PC-3 (cell line): Measurements from ENCODE around the gene KPNA5. TPM values are rescaled to one million over a fixed set of nuclear protein-coding genes. Genes with fewer than 3 reads are reported as not detected.
"Not testable (repeated sequence)": the region's sequence is repeated elsewhere in the genome, so short reads cannot be mapped to it uniquely, and the experiment has no call there.

Source experiments
- ATAC-seq: fragments of 200-7000 bp; cut with Tn5 transposase; 2 replicates; pipeline ENCODE4 v1.9.1; 2020; ENCODE audit warnings: mild to moderate bottlenecking, moderate library complexity
- BruUV-seq: library from RNA; stranded (reverse); fragments of 400-500 nt; replicated peaks from 2 replicates; lab custom pipeline; 2021; lab: Mats Ljungman, UMichigan
- CTCF ChIA-PET: fragments of 300-600 bp; sonication (Branson Sonifier 250); formaldehyde crosslinking; loops from one replicate; lab custom pipeline; 2022; ENCODE audit warnings: antibody characterized with exemption; lab: Charles Lee
- POLR2A ChIA-PET: fragments of 300-600 bp; sonication (Branson Sonifier 250); formaldehyde crosslinking; loops from one replicate; lab custom pipeline; 2022; ENCODE audit warnings: antibody characterized with exemption; ENCODE audit not compliant: unreplicated experiment; lab: Charles Lee
- DNase-seq: peaks from one replicate; pipeline ENCODE4 v3.0.0-alpha.2; 2015
- H2AFZ ChIP-seq: fragments of 300-600 bp; sonication (generic); 2 replicates; pipeline ENCODE4 v1.6.0; 2016; ENCODE audit warnings: antibody characterized with exemption, low read length
- H3F3A ChIP-seq: fragments of 300-600 bp; sonication (generic); one replicate; pipeline ENCODE4 v1.6.0; 2017; ENCODE audit warnings: antibody characterized with exemption, low read length, control low read depth, mild to moderate bottlenecking; ENCODE audit not compliant: unreplicated experiment
- H3K27ac ChIP-seq: fragments of 300-600 bp; sonication (generic); 2 replicates; pipeline ENCODE4 v1.5.1; 2016; ENCODE audit warnings: mild to moderate bottlenecking, low read length
- H3K27me3 ChIP-seq: fragments of 300-600 bp; sonication (generic); 2 replicates; pipeline ENCODE4 v1.6.1; 2016; ENCODE audit warnings: low read length, mixed read lengths
- H3K36me3 ChIP-seq: fragments of 300-600 bp; sonication (generic); 2 replicates; pipeline ENCODE4 v1.6.1; 2016; ENCODE audit warnings: low read depth, mixed run types, low read length, mixed read lengths
- H3K4me1 ChIP-seq: fragments of 300-600 bp; sonication (generic); 2 replicates; pipeline ENCODE4 v1.5.1; 2016; ENCODE audit warnings: low read length; ENCODE audit not compliant: insufficient read depth
- H3K4me2 ChIP-seq: fragments of 300-600 bp; sonication (generic); 2 replicates; pipeline ENCODE4 v1.6.0; 2016; ENCODE audit warnings: low read length
- H3K4me3 ChIP-seq: fragments of 300-600 bp; sonication (generic); 2 replicates; pipeline ENCODE4 v1.5.1; 2016; ENCODE audit warnings: mild to moderate bottlenecking, low read length, mixed read lengths
- H3K79me2 ChIP-seq: fragments of 300-600 bp; sonication (generic); 2 replicates; pipeline ENCODE4 v1.6.1; 2017; ENCODE audit warnings: low read length, mixed read lengths
- H3K9ac ChIP-seq: fragments of 300-600 bp; sonication (generic); 2 replicates; pipeline ENCODE4 v1.6.0; 2016; ENCODE audit warnings: mild to moderate bottlenecking, low read length
- H3K9me2 ChIP-seq: fragments of 300-600 bp; sonication (generic); replicated peaks from 2 replicates; pipeline ENCODE4 v1.6.1; 2016; ENCODE audit warnings: mixed run types, low read length, mixed read lengths
- H3K9me3 ChIP-seq: fragments of 300-600 bp; sonication (generic); 2 replicates; pipeline ENCODE4 v1.6.1; 2016; ENCODE audit warnings: low read length, mixed read lengths
- H4K20me1 ChIP-seq: fragments of 300-600 bp; sonication (generic); 2 replicates; pipeline ENCODE4 v1.6.1; 2016; ENCODE audit warnings: low read length, mixed read lengths
- EZH2 ChIP-seq: fragments of 300-600 bp; sonication (generic); IDR thresholded peaks from one replicate; pipeline ENCODE4 v1.6.1; 2017; ENCODE audit warnings: antibody characterized with exemption, mild to moderate bottlenecking, low read length; ENCODE audit not compliant: unreplicated experiment
- EZH2phosphoT487 ChIP-seq: fragments of 300-600 bp; sonication (generic); IDR thresholded peaks from 2 replicates; pipeline ENCODE4 v1.6.1; 2018; ENCODE audit warnings: mild to moderate bottlenecking, antibody characterized with exemption, low read length, borderline replicate concordance
- intact Hi-C: fragments of 100-400 bp; cut with micrococcal nuclease; formaldehyde crosslinking; loops from 2 replicates; pipeline ENCODE4 v1.9.0; 2023
- total RNA-seq: library from RNA; depleted of rRNA; stranded (reverse); fragments of >200 nt; gene quantifications from 2 replicates; pipeline ENCODE4 v1.2.3, GENCODE V29; 2014
- TF ChIP-seq, protein P1 (sequence below): fragments of 300-600 bp; sonication (generic); conservative IDR thresholded peaks from 2 replicates; pipeline ENCODE4 v1.5.1; 2017; ENCODE audit warnings: antibody characterized with exemption, low read depth, mild to moderate bottlenecking, low read length

The KPNA5 gene
- total RNA-seq, 1 experiment from 2014 or later: 4.9 TPM

- no peaks in the 10 kb centered on the region for H3K9me2 ChIP-seq
- no peaks in the 10 kb centered on the region for H3K27me3 ChIP-seq
- no peaks in the 10 kb centered on the region for H4K20me1 ChIP-seq
- no peaks in the 10 kb centered on the region for H3K4me1 ChIP-seq
- DNase-seq (no peak), ATAC-seq (no peak)
- H3K9me3 ChIP-seq: no peaks in the 10 kb centered on the region
- CTCF ChIA-PET: no interaction called here
- H3K79me2 ChIP-seq: no peaks in the 10 kb centered on the region
- intact Hi-C loops: no loop called here
- no peak overlapping the region for H3K4me3 ChIP-seq
- no peak overlapping the region for H3K9ac ChIP-seq
- no peak overlapping the region for H3K27ac ChIP-seq
- POLR2A ChIA-PET: no interaction called here
- H2AFZ ChIP-seq: no peak overlapping the region
- TF ChIP-seq, protein P1, sequence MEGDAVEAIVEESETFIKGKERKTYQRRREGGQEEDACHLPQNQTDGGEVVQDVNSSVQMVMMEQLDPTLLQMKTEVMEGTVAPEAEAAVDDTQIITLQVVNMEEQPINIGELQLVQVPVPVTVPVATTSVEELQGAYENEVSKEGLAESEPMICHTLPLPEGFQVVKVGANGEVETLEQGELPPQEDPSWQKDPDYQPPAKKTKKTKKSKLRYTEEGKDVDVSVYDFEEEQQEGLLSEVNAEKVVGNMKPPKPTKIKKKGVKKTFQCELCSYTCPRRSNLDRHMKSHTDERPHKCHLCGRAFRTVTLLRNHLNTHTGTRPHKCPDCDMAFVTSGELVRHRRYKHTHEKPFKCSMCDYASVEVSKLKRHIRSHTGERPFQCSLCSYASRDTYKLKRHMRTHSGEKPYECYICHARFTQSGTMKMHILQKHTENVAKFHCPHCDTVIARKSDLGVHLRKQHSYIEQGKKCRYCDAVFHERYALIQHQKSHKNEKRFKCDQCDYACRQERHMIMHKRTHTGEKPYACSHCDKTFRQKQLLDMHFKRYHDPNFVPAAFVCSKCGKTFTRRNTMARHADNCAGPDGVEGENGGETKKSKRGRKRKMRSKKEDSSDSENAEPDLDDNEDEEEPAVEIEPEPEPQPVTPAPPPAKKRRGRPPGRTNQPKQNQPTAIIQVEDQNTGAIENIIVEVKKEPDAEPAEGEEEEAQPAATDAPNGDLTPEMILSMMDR: no peak
- TF ChIP-seq EZH2phosphoT487 (no peak), EZH2 (no peak)
- no peak overlapping the region for H3K4me2 ChIP-seq
- peaks cover 5% of the 10 kb centered on the region for H3K36me3 ChIP-seq
- no TSS peak for BruUV-seq
- H3F3A ChIP-seq: no peaks in the 10 kb centered on the region
These were observed 14.4 kb downstream of the KPNA5 start for GRCh38 chr6:116695401-116695800.

GRCh38 chr6:116697480-116697879 lies 16.5 kb downstream of the KPNA5 start:
- Histone ChIP-seq H3K4me3 (no peak overlapping the region), H3F3A (no peaks in the 10 kb centered on the region), H3K36me3 (peaks cover 5% of the 10 kb centered on the region), H3K9me2 (no peaks in the 10 kb centered on the region), H3K9ac (no peak overlapping the region), H3K79me2 (no peaks in the 10 kb centered on the region), H3K27me3 (no peaks in the 10 kb centered on the region), H3K9me3 (no peaks in the 10 kb centered on the region), H4K20me1 (no peaks in the 10 kb centered on the region), H2AFZ (no peak overlapping the region), H3K4me1 (no peaks in the 10 kb centered on the region), H3K4me2 (no peak overlapping the region), H3K27ac (no peak overlapping the region)
- no TSS peak for BruUV-seq
- intact Hi-C loops: no loop called here
- CTCF ChIA-PET: no interaction called here
- no peak for ATAC-seq
- DNase-seq: no peak
- POLR2A ChIA-PET: no interaction called here
- TF ChIP-seq EZH2phosphoT487 (no peak), EZH2 (no peak)
- TF ChIP-seq, protein P1: no peak

- intact Hi-C loops: not testable (repeated sequence)
These were observed 22.9 kb downstream of the KPNA5 start for GRCh38 chr6:116703888-116704287.

More at GRCh38 chr6:116703888-116704287, 22.9 kb downstream of the KPNA5 start:
- H3K79me2 ChIP-seq, H3K36me3 ChIP-seq, H3K9ac ChIP-seq, BruUV-seq, H3K9me2 ChIP-seq, H3K27me3 ChIP-seq, H3K9me3 ChIP-seq, H3K4me3 ChIP-seq, H3K4me2 ChIP-seq, POLR2A ChIA-PET, H4K20me1 ChIP-seq, H2AFZ ChIP-seq, H3K27ac ChIP-seq, ATAC-seq, DNase-seq, H3K4me1 ChIP-seq, H3F3A ChIP-seq, CTCF ChIA-PET: not testable (repeated sequence)
